HepG2 (cell line): ENCODE measurements around the gene PLRG1. TPM values are rescaled to one million over a fixed set of nuclear protein-coding genes. Genes with fewer than 3 reads are reported as not detected.

Experiments used
- ARID3A ChIP-seq: IDR thresholded peaks from 2 replicates; pipeline ENCODE4 v1.6.1; 2012; ENCODE audit warnings: low read depth, low read length, improper control_type of control experiment
- ATAD3A ChIP-seq: sonication (generic); formaldehyde crosslinking; IDR thresholded peaks from 2 replicates; pipeline ENCODE4 v1.4.0; 2020; ENCODE audit warnings: missing genetic modification reagents
- DNMT1 ChIP-seq: sonication (generic); formaldehyde crosslinking; IDR thresholded peaks from 2 replicates; pipeline ENCODE4 v1.5.1; 2020; ENCODE audit warnings: mild to moderate bottlenecking, missing genetic modification reagents
- EEA1 ChIP-seq: sonication (generic); formaldehyde crosslinking; IDR thresholded peaks from 2 replicates; pipeline ENCODE4 v1.5.1; 2020; ENCODE audit warnings: mild to moderate bottlenecking, missing genetic modification reagents, borderline replicate concordance
- FOXK1 ChIP-seq: sonication (generic); formaldehyde crosslinking; IDR thresholded peaks from 2 replicates; pipeline ENCODE4 v1.4.0; 2020; ENCODE audit warnings: low read depth, missing genetic modification reagents, borderline replicate concordance
- GATA4 ChIP-seq: sonication (generic); IDR thresholded peaks from 2 replicates; pipeline ENCODE4 v1.6.1; 2016; ENCODE audit warnings: antibody characterized with exemption, low read depth, borderline replicate concordance
- HNRNPH1 ChIP-seq: fragments of 200-400 bp; formaldehyde crosslinking; optimal IDR thresholded peaks from 2 replicates; pipeline ENCODE3; 2017; ENCODE audit warnings: mild to moderate bottlenecking, low read depth, low read length
- IRF2 ChIP-seq: IDR thresholded peaks from 2 replicates; pipeline ENCODE4 v1.6.1; 2018; ENCODE audit warnings: missing genetic modification reagents, missing compliant biosample characterization
- MAX ChIP-seq: IDR thresholded peaks from 2 replicates; pipeline ENCODE4 v1.6.1; 2012; ENCODE audit warnings: inconsistent platforms
- MIER2 ChIP-seq: IDR thresholded peaks from 2 replicates; pipeline ENCODE4 v1.6.1; 2016; ENCODE audit warnings: missing biosample characterization, missing genetic modification reagents
- NCOA1 ChIP-seq: sonication (generic); formaldehyde crosslinking; IDR thresholded peaks from 2 replicates; pipeline ENCODE4 v1.9.0; 2021; ENCODE audit warnings: missing genetic modification reagents
- NR2F6 ChIP-seq, 2 experiments: IDR thresholded peaks; 2 replicates each; pipeline ENCODE4 v1.6.1; 2016; ENCODE audit warnings: antibody characterized with exemption in 1 of 2, mild to moderate bottlenecking in 1 of 2
- NRL ChIP-seq: sonication (generic); formaldehyde crosslinking; IDR thresholded peaks from 2 replicates; pipeline ENCODE4 v1.5.0; 2020; ENCODE audit warnings: missing genetic modification reagents, mild to moderate bottlenecking, moderate library complexity, borderline replicate concordance
- PAX8 ChIP-seq: sonication (generic); formaldehyde crosslinking; IDR thresholded peaks from 2 replicates; pipeline ENCODE4 v1.8.0; 2022; ENCODE audit warnings: mild to moderate bottlenecking, missing genetic modification reagents, borderline replicate concordance
- PLRG1 ChIP-seq: fragments of 450-650 bp; conservative IDR thresholded peaks from 2 replicates; pipeline ENCODE4 v1.6.1; 2016
- RBM22 ChIP-seq: fragments of 200-400 bp; formaldehyde crosslinking; optimal IDR thresholded peaks from 2 replicates; pipeline ENCODE3; 2017; ENCODE audit warnings: mild to moderate bottlenecking, low read length, moderate library complexity
- SNAPC2 ChIP-seq: sonication (generic); formaldehyde crosslinking; IDR thresholded peaks from 2 replicates; pipeline ENCODE4 v1.8.1; 2022; ENCODE audit warnings: mild to moderate bottlenecking, missing genetic modification reagents
- SP4 ChIP-seq: sonication (generic); formaldehyde crosslinking; IDR thresholded peaks from 2 replicates; pipeline ENCODE4 v1.8.1; 2023; ENCODE audit warnings: mild to moderate bottlenecking, missing genetic modification reagents
- TAF1 ChIP-seq: sonication (generic); formaldehyde crosslinking; IDR thresholded peaks from 2 replicates; pipeline ENCODE4 v1.4.0; 2020; ENCODE audit warnings: missing genetic modification reagents
- YY1 ChIP-seq: IDR thresholded peaks from 2 replicates; pipeline ENCODE4 v1.6.1; 2011; ENCODE audit warnings: low read length, low read depth, moderate library complexity, mild to moderate bottlenecking; ENCODE audit not compliant: insufficient read depth, insufficient replicate concordance
- ZBTB38 ChIP-seq: sonication (generic); formaldehyde crosslinking; IDR thresholded peaks from 2 replicates; pipeline ENCODE4 v1.5.1; 2020; ENCODE audit warnings: mild to moderate bottlenecking, missing genetic modification reagents
- ZNF253 ChIP-seq: sonication (generic); formaldehyde crosslinking; IDR thresholded peaks from 2 replicates; pipeline ENCODE4 v1.8.0; 2022; ENCODE audit warnings: mild to moderate bottlenecking, missing genetic modification reagents, borderline replicate concordance
- ZNF577 ChIP-seq: sonication (generic); formaldehyde crosslinking; IDR thresholded peaks from 2 replicates; pipeline ENCODE4 v1.4.0; 2020; ENCODE audit warnings: mild to moderate bottlenecking, low read depth, missing genetic modification reagents, borderline replicate concordance
- ZNF652 ChIP-seq: IDR thresholded peaks from 2 replicates; pipeline ENCODE4 v1.6.1; 2016; ENCODE audit warnings: low read depth, borderline replicate concordance
- ZNF790 ChIP-seq: sonication (generic); formaldehyde crosslinking; IDR thresholded peaks from 2 replicates; pipeline ENCODE4 v1.8.0; 2022; ENCODE audit warnings: missing genetic modification reagents, mild to moderate bottlenecking, borderline replicate concordance
- polyA plus RNA-seq, 8 experiments: library from polyadenylated mRNA; depleted of rRNA in 3 of 8; stranded (reverse) in 7 of 8; unstranded in 1 of 8; fragments of >200 nt; fragmentation: Illumina TruSeq in 4 of 8; extraction: Trizol in 4 of 8; gene quantifications; 2 replicates each; pipeline versions ENCODE4 v1.2.1 to v1.2.3, GENCODE V29; 2011 to 2016; ENCODE audit warnings: low read depth in 4 of 8, missing spikeins in 1 of 8, mixed read lengths in 1 of 8; ENCODE audit not compliant: insufficient read depth in 1 of 8
- total RNA-seq, 5 experiments: library from RNA; depleted of rRNA; stranded (reverse); fragments of >200 nt; fragmentation: Illumina TruSeq; extraction: Trizol; gene quantifications; 2 replicates each; pipeline ENCODE4 v1.2.3, GENCODE V29; 2016; ENCODE audit warnings: low read depth in 1 of 5
- TF ChIP-seq, protein P1 (sequence below): IDR thresholded peaks from 2 replicates; pipeline ENCODE4 v1.6.1; 2016
- TF ChIP-seq, protein P2 (sequence below): sonication (generic); formaldehyde crosslinking; IDR thresholded peaks from 2 replicates; pipeline ENCODE4 v1.5.1; 2020; ENCODE audit warnings: mild to moderate bottlenecking, moderate library complexity, missing genetic modification reagents

PLRG1 gene
- total and polyA plus RNA-seq, 2 of the 13 experiments (the other 11 are each of a cell fraction or from before 2014, with no cell fraction given), result 77.3 to 110 TPM

DNA sequence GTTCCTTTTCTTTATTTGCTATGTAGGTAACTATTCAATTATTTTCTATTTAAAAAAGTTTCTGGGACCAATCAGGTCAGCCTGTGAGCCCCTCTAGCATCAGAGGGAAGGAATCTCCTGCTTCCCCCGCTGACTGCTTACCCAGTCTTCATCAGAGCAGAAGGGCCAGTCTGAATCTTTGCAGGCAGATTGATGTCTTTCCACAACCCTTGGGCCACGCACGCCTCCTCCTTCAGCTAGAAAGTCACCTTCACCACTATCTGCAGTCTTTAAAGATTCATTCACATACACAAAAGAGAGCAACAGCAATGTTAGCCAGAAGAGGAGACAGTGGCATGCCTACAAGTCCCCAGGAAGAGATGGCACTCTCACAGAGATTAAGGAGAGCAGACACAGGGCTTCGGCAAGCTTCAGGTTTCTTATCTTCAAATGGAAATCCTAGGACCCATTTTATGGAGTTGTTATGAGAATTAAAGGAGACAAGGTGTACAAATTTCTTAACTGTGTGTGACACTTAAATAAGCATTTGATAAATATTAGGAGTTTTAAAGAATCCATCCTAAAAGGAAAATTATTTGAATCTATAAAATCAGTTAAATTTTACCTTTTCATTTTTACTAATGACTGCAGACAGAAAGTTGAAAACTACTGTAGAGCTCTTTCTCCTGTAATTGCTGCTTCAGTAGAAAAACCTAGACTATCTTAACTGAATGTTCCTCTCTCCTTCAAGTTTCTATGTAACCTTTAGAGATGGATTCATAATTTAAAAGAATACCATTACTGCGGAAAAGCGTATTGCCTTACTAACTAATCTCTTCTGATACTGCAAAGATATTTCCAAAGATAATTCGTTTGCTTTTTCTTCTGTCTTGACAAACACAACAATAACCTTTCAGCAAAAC is 39.3 kb upstream of the PLRG1 start (continued):
- TF ChIP-seq ZNF577 (CRISPR knock-in tag) (no peak), EEA1 (CRISPR knock-in tag) (no peak), TAF1 (CRISPR knock-in tag) (peak; percentile 23; the same call in 1 of the 2 replicates), ATAD3A (CRISPR knock-in tag) (no peak), MAX (no peak), ZNF652 (CRISPR knock-in tag) (no peak), MIER2 (CRISPR knock-in tag) (no peak), NCOA1 (CRISPR knock-in tag) (no peak), PAX8 (no peak), HNRNPH1 (no peak), PLRG1 (no peak), GATA4 (no peak), NR2F6 (IDR thresholded peaks at IDR 0.05) (no peak), NR2F6 (CRISPR knock-in tag; IDR thresholded peaks at IDR 0.05) (no peak), FOXK1 (CRISPR knock-in tag) (no peak), SP4 (CRISPR knock-in tag) (no peak), ZBTB38 (CRISPR knock-in tag) (0 out of 2 replicates have a peak, but pooled peaks have one; percentile 48), NRL (CRISPR knock-in tag) (no peak), ZNF253 (CRISPR knock-in tag) (no peak), DNMT1 (CRISPR knock-in tag) (no peak), IRF2 (CRISPR knock-in tag) (no peak), ZNF790 (no peak), RBM22 (peak; percentile 89), YY1 (no peak), SNAPC2 (CRISPR knock-in tag) (peak; percentile 49; the same call in 1 of the 2 replicates), ARID3A (no peak)
- TF ChIP-seq, protein P1, sequence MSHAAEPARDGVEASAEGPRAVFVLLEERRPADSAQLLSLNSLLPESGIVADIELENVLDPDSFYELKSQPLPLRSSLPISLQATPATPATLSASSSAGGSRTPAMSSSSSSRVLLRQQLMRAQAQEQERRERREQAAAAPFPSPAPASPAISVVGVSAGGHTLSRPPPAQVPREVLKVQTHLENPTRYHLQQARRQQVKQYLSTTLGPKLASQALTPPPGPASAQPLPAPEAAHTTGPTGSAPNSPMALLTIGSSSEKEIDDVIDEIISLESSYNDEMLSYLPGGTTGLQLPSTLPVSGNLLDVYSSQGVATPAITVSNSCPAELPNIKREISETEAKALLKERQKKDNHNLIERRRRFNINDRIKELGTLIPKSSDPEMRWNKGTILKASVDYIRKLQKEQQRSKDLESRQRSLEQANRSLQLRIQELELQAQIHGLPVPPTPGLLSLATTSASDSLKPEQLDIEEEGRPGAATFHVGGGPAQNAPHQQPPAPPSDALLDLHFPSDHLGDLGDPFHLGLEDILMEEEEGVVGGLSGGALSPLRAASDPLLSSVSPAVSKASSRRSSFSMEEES (CRISPR knock-in tag), result no peak
- TF ChIP-seq, protein P2, sequence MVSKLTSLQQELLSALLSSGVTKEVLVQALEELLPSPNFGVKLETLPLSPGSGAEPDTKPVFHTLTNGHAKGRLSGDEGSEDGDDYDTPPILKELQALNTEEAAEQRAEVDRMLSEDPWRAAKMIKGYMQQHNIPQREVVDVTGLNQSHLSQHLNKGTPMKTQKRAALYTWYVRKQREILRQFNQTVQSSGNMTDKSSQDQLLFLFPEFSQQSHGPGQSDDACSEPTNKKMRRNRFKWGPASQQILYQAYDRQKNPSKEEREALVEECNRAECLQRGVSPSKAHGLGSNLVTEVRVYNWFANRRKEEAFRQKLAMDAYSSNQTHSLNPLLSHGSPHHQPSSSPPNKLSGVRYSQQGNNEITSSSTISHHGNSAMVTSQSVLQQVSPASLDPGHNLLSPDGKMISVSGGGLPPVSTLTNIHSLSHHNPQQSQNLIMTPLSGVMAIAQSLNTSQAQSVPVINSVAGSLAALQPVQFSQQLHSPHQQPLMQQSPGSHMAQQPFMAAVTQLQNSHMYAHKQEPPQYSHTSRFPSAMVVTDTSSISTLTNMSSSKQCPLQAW (CRISPR knock-in tag), result no peak
